GM21529 (cell line): ENCODE results near the gene PARP12.
"Not testable (repeated sequence)": the region's sequence is repeated elsewhere in the genome, so short reads cannot be mapped to it uniquely, and the experiment has no call there.

Source experiments
- ATAC-seq: cut with Tn5 transposase; IDR thresholded peaks from one replicate; pipeline ENCODE4 v1.9.1; 2021; ENCODE audit not compliant: unreplicated experiment

PARP12 gene, protein sequence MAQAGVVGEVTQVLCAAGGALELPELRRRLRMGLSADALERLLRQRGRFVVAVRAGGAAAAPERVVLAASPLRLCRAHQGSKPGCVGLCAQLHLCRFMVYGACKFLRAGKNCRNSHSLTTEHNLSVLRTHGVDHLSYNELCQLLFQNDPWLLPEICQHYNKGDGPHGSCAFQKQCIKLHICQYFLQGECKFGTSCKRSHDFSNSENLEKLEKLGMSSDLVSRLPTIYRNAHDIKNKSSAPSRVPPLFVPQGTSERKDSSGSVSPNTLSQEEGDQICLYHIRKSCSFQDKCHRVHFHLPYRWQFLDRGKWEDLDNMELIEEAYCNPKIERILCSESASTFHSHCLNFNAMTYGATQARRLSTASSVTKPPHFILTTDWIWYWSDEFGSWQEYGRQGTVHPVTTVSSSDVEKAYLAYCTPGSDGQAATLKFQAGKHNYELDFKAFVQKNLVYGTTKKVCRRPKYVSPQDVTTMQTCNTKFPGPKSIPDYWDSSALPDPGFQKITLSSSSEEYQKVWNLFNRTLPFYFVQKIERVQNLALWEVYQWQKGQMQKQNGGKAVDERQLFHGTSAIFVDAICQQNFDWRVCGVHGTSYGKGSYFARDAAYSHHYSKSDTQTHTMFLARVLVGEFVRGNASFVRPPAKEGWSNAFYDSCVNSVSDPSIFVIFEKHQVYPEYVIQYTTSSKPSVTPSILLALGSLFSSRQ

DNA sequence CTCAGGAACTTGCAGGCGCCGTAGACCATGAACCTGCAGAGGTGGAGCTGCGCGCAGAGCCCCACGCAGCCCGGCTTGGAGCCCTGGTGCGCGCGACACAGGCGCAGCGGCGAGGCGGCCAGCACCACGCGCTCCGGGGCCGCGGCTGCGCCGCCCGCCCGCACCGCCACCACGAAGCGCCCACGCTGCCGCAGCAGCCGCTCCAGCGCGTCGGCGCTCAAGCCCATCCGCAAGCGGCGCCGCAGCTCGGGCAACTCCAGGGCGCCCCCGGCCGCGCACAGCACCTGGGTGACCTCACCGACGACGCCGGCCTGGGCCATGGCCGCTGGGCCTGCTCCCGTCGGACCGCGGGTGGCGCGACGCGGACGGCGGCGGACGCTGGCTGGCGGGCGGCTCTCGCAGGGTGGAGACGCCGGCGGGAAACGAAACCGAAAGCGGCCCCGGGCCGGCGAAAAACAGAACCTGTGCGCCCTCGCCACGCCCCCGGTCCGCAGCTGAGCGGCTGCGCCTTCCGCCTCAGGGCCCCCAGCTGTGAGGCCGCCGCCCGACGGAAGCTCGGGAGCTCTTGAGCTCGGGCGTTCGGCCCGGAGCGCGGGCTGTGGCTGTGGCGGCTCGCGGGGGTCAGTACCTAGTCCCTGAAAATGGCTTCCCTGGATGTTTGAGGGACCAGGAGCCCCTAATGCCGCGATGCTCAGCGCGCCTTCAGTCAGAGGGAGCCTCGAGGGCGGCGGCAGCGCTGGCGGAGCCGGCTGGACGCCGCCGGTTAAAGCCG lies at the start of gene PARP12:
PARP12 (minus strand) TSS at position 424 of the 772 bp plus-strand sequence; CDS start at position 320, 104 bp downstream.
- peak; percentile 93 for ATAC-seq

DNA sequence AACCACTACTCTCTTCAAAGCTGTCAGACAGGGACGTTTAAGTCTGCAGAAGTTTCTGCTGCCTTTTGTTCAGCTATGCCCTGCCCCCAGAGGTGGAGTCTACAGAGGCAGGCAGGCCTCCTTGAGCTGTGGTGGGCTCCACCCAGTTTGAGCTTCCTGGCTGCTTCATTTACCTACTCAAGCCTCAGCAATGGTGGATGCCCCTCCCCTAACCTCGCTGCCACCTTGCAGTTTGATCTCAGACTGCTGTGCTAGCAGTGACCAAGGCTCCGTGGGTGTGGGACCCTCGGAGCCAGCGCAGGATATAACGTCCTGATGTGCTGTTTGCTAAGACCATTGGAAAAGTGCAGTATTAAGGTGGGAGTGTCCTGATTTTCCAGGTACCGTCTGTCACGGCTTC lies 46.0 kb upstream of the PARP12 start:
- not testable (repeated sequence) for ATAC-seq

DNA sequence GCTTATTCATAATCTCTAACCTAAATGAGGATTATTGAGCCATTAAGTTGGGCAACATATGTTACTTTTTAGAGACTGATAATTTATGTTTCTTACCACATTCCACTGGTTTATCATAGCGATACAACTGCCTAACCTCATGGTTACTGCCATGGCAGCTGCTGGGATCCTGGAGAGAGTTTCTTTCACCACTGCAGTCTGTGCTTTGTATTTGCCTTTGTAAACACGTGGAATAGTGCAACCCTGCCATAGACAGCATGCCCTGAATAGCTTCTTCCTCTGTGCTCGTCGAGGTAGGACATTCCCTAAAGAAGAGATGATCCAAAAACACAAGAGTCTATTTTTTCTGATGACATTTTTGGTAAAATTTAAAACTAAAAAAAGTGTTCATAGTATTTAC lies 33.7 kb upstream of the PARP12 start:
- no peak for ATAC-seq

DNA sequence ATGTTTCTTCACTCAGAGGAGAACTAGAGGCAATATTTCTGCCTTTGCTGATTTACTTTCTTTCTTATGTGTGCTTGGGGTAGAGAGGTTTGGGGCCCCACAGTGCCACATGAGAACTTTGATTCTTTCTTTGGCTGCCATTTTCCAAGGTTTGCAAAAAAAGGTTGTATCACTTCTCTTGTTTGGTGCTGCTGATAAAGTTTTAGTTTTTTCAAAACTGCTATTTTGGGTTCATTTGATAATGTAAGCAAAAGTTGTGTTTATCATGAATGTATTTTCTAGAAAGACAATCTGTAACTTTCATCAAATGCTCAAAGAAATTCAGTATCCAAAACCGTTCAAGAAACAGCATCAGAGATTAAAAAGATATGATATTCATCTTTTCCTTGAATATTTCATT lies 30.6 kb upstream of the PARP12 start:
- ATAC-seq, result no peak

DNA sequence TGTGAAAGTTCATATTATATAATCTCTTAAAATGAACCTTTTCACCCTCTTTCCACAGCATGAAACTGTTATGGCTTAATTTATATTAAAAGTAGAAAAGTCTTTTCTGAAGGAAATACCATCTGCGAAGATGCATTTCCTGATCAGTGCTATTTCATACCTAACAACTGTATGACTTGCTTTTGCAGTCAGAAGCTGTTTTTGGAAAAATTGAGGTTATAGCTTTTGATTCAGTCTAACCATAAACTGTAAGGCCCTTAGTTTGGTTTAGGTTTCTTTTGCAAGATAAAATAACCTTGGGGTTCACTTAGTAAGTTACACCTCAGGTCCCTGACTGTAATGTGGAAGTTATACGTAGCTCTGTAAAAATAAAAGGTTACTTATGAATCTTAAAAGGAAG lies 22.7 kb upstream of the PARP12 start:
- ATAC-seq, result no peak

DNA sequence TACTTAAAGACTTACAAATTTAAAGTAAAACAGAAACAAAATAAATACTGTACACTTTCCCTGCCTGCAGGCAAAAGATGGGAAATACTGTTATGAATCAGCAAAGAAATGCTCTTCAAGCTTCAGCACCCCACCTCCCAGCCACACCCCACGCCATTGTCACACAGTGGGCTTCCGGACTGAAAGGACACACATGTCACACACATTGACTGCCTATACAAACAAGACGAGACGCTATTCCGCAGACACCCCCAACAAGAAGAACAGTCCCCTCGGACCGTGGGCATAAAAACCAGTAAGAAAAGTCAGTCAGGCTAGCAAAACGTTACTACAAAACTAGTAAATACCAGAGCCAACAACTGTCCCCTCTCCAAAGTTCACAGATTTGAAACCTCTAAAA lies 22.2 kb upstream of the PARP12 start:
- peak; percentile 99 for ATAC-seq

DNA sequence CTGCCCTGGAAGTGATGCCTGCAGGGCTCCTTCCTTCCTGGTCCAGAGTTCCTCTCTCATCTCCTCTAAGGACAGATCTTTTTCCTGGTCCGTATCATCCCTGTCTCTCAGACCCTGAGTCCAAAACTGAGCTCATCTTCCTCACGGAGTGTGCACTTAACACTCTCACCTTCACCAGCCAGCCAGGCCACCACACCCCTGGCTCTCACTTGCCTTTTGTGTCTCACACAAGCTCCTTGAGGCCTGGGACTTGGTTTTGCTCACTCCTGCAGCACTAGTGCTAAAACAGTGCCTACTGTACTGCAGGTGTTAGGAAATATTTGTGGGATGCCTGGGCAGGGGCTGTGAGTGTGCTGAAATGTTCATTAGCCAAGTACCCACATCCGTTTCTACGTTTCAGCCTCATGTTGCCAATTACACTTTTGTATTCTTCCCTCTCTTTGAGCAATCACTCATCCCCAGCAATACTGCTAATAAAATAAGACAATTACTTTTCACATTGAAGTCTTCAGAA lies 21.4 kb upstream of the PARP12 start:
- ATAC-seq, result no peak

DNA sequence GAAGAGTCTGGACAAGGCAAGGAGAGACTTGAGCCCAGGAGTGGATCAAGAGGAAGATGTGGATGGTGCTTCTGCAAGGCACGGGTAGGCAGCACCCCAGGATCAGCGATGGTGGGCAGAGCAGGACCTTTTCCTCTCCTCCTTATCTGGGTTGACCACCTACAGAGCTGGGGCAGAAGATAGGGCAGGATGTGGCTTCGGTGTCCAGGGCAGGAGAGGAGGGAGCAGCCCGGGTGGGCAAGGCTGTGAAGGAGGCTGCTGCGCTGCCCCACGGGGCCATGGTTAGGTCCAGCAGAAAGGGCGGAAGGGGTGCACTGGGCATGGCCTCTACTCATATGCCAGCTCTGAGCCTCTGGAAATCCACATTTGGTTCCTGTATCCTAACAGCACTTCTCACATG lies 20.0 kb upstream of the PARP12 start:
- ATAC-seq, result no peak

DNA sequence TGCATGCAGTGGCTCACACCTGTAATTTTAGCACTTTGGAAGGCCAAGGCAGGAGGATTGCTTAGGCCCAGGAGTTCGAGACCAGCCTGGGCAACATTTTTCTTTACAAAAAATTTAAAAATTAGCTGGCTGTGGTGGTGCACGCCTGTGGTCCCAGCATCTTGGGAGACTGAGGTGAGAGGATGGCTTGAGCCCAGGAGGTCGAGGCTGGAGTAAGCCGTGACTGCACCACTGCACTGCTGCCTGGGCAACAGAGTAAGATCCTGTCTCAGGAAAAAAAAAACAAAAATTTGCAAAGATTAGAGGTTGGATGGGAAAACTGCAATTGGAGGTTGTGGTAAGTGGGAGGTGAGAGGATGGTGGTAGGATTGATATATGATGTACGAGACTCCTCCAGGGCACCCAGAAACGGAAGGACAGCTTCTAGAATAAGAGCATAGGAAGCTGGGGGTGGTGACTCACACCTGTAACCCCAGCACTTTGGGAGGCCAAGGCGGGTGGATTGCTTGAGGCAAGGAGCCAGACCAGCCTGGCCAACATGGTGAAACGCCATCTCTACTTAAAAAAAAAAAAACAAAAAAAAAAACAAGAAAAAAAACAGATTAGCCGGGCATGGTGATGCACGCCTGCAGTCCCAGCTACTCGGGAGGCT lies 19.1 kb upstream of the PARP12 start:
- ATAC-seq, result no peak

DNA sequence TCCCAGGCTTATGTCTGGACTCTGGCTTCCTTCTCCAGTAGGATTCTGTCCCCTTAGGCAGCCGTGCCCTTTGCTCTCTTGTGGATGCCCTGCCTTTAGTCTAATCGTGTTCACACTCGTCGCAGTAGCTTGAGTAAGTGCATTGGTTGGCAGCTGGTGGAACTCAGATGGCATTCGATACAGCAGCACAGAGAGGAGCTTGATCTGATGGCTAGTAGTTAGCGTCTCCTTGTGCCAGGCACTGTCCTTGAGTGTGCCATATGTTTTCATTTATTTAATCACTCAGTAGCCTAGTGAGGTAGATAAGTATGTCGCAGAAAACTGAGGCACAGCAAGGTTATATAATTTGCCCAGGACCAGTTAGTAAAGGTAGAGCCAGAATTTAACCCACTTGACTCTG lies 18.2 kb upstream of the PARP12 start:
- no peak for ATAC-seq

DNA sequence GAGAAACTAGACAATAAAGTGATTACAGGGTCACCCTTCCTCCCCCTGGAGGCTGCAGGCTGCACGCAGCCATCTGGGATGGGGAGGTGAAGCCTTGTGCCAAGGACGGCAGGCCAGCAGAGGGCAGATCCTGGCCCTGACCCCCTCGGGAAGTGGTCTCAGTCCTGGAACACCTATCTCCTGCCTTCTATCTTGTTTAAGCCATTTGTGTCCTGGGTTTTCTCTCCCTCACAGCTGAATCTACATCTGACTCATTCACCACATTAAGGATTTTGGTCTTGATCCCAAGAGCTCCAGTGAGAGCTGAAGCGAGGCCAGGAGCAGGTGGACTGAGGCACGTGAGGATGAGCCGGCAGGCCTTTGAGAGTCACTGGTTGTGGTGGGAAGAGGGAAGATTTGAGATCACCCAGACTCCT lies 16.4 kb upstream of the PARP12 start:
- no peak for ATAC-seq

DNA sequence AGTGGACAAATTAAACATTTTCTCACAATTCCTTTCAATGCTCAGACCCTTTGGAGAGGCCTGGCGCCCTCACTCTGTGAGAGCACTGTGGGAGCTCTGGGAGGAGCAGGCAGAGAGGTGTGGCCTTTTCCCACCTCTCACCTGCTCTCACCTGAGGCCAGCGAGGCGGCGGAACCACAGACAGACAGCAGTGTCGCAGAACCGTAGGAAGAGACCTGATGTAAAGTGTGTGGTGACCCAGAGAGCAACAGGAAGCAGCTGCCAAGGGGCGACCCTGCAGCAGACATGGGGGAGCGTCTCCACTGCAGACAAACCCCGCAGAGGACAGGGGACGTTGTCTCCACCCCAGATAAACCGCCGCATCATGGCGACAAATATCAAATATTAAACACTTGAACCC lies 15.6 kb upstream of the PARP12 start:
- no peak for ATAC-seq

DNA sequence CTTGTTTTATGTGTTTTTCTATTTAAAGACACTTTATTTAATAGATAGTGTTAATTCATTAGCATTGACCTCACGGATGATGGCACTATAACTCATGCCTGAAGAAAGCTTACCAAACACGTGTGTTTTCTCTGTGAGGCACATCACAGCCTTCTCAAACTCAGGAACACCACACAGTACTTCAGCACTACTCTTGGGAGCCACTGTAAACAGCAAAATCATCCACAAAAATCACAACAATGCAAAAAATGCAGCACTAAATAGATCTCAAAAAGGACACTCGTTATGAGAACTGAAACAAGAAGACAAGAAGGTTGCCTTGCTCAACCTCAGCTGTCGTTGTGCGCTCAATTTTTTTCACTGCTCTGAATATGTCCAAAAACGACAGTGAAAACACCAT lies 12.0 kb upstream of the PARP12 start:
- no peak for ATAC-seq

DNA sequence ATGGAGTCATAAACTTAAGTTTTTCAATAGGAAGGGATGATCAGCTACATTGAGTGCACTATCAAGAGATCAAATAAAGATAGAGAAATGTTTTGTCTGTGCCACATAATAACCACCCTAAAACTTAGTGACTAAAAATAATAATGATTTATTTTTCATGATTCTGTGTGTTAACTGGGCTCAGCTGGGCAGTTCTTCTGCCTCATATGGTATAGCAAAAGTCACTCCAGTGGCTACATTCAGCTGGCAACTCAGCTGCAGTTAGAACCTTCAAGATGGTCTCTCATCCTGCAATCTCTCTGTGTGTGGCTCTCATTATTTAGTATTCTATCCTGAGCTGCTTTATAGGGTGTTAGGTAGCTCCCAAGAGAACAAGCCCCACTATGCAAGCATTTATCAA lies 7.8 kb upstream of the PARP12 start:
- ATAC-seq, result no peak

DNA sequence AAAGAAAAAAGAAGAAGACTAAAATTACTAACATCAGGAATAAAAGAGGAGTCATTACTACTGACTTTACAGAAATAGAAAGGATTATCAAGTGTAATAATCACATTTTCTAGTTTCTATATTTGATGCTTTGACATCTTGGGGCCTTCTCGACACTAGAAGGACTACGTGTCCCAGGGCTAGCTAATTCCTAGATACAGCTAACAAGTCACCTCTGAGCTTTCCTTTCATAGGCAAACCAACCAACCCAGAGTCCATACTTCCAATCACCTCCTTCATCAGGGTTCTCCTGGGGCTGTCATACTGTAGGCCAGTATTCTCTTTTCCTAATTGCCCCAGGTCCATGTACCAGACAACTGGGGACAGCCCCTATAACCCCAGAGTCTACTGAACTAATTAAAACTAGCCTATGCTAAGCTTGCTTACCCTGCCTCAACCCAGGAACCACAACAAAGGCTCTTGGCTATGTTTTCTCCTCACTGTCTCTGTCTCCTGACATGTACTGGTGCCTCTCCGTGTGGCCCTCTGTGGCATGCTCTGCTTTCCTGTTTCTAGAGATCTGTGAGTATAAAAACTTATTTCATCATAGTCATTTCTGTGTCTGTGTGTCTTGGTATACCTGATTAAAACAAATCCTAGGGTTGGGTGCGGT lies 6.7 kb upstream of the PARP12 start:
- no peak for ATAC-seq

DNA sequence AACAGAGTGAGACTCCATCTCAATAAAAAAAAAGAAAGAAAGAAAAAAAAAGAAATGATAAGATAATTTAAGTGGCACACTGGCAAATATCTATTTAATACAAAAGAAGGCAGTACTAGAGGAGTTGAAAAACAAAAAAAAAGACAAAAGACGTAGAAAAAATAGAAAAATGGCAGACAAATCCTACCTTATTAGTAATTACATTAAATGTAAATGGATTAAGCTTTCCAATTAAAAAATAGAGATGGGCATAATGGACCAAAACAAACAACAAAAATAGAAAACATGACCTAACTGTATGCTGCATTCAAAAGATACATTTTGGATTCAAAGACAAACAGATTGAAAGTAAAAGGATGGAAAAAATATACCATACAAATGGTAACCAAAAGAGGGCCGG lies 5.3 kb upstream of the PARP12 start:
- no peak for ATAC-seq

DNA sequence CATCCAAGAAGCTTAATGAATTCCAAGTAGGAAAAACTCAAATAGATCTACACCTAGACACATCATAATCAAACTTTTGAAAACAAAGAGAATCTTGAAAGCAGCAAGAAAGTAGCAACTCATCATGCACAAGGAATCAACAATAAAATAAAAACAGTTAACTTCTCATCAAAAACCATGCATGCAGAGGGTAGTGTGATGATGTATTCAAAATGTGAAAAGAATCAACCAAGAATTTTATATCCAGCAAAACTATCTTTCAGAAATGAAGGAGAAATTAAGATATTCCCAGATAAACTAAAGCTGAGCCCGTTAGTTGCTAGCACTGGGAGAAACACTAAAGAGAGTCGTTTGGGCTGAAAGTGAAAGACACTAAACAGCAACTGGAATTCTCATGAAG lies 4.3 kb upstream of the PARP12 start:
- no peak for ATAC-seq

DNA sequence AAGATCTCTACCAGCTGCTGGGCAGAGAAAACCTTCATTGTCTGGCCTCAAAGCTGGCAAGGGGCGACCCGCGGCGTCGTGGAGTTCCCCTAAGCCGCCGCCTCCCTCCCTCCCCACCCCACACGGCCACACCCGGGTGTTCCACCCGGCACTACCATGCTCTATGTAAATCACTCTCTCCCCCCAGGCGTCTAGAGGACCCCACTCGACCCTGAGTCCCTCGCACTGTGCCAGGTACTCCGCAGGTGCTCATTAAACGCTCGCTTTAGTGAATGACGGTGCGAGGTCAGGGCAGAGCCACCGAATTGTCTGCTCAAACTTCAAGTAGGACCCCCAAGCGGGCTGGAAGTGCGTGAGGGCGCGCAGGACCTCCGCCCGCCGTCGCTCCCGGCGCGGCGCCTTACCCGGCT lies 628 bp downstream of the PARP12 start:
- peak; percentile 22 for ATAC-seq

DNA sequence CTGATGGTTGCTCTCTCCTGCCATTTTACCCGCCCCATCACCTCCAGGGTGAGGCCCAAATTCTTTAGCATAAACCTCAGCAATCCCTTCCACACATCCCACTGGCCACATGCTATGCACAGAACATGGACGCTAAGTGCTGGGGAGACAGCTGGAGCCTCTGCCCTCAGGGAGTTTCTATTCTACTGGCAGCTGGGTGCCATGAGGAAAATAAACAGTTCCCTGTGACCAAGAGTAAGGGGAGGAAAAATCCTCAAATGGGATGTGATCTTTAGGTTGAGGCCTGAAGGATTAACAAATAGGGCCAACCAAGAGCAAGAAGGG lies 1.2 kb downstream of the PARP12 start:
- ATAC-seq, result no peak

DNA sequence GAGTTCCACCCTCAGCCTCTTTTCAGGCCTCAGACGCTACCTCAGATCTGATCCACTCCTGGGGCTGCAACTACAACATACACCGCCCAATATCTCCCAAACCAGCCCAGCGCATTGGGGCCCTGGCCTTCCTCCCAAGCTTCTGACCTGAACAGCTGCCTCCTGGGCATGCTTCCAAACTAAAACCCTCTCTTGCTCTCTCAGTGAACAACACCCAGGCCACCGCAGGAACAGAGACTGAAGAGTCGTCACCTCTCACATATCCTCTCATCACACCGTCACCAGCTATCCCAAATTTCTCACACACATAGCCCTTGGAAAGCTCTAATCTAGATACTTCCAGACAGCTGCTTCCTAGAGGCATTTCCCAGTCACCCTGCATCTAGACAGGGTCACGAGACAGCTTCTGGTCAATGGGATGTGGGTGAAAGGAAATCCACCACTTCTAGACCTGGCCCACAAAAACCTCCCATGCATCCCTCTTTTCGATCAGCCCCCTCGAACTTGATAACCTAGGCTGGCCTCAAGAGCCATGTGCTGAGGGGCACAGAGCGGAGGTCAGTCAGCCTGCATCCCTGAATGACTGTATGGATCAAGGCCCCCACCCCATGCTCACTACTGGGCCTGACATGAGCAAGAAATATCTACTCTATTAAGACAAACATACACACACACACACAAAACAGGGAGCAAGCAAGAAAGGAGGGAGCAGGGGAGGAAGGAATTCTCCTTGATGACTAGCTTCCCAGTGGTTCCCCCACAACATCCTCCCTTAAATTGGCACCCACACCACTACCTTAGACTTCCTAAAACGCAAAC lies 1.8 kb downstream of the PARP12 start:
- ATAC-seq, result no peak
